Measurements from ENCODE around the gene OSBPL10. TPM values are rescaled to one million over a fixed set of nuclear protein-coding genes. Genes with fewer than 3 reads are reported as not detected.

Gene OSBPL10
- total and polyA plus RNA-seq, 4 donors: 3.9 to 33.0 (median 13.1) TPM

- ATAC-seq (ENCODE audit: insufficient read depth, low FRiP score): no peak
- peak in 2 of 3 donors; percentile 18 to 31 for DNase-seq
- Histone ChIP-seq H3K9me3 (ENCODE audit: control insufficient read depth in 4 of 4, insufficient read depth in 3 of 4, low read length in 3 of 4) (no peaks in the 10 kb centered on the region), H3K4me3 (no peak overlapping the region), H3K4me1 (ENCODE audit: control insufficient read depth in 5 of 5, insufficient read depth in 5 of 5, low read length in 5 of 5) (peaks cover 0 to 2% (median 0%) of the 10 kb centered on the region in 5 donors), H3K9ac (ENCODE audit: insufficient read depth in 1 of 2, low read length in 2 of 2) (no peak overlapping the region), H3K27me3 (ENCODE audit: control insufficient read depth in 3 of 3, insufficient read depth in 3 of 3, low read length in 2 of 3) (no peaks in the 10 kb centered on the region), H3K36me3 (ENCODE audit: control insufficient read depth in 4 of 4, insufficient read depth in 4 of 4, low read length in 4 of 4) (no peaks in the 10 kb centered on the region), H3K27ac (ENCODE audit: low read depth in 1 of 2, low read length in 1 of 2) (no peak overlapping the region)
- TF ChIP-seq CTCF (IDR thresholded peaks at IDR 0.05; ENCODE audit: control extremely low read depth, extremely low read depth): no peak
- WGBS, 2 donors: 18 to 60% methylated on average over 5 of the region's 5 CpGs
Measured at GRCh38 chr3:31713816-31714215, 267.2 kb downstream of the OSBPL10 start.

DNA sequence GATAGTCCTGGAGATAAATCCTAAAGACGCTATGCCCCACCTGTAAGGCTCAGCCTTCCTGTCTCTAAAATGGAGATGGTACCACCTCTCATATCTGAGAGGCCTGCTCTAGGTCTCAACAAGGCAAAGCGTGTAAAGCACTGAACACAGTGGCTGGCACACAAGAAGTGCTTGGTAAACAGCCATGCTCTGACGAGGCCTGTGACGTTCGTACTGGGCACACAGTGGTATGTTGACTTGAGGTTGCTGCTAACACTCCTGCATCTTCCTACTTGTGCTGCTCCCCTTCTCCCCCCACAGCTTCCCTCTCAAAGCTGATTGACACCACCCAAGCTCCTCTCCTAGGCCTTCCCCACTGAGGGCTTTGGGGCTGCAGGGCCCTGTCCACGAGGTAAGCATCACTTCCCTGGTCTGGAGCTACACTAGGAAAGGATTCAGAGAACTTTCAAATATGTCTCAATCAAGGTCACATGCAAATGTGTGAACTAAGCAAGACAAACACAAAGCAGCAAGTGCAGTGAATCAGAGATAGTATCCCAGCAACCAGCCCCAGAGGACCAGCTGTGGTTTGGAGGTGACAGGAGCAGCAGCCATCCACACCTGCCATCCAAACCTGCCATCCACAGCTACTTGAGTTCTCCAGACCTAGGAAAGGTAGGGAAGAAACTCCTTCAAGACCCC lies 270.8 kb downstream of the OSBPL10 start:
- no peak for TF ChIP-seq CTCF (IDR thresholded peaks at IDR 0.05; ENCODE audit: control extremely low read depth, extremely low read depth)
- 79 to 84% methylated on average over 6 of the region's 6 CpGs for WGBS, 2 donors
- Histone ChIP-seq H3K4me1 (ENCODE audit: control insufficient read depth in 5 of 5, insufficient read depth in 5 of 5, low read length in 5 of 5) (peaks cover 0 to 3% (median 0%) of the 10 kb centered on the region in 5 donors), H3K4me3 (no peak overlapping the region), H3K9ac (ENCODE audit: insufficient read depth in 1 of 2, low read length in 2 of 2) (no peak overlapping the region), H3K27me3 (ENCODE audit: control insufficient read depth in 3 of 3, insufficient read depth in 3 of 3, low read length in 2 of 3) (no peaks in the 10 kb centered on the region), H3K27ac (ENCODE audit: low read depth in 1 of 2, low read length in 1 of 2) (no peak overlapping the region), H3K9me3 (ENCODE audit: control insufficient read depth in 4 of 4, insufficient read depth in 3 of 4, low read length in 3 of 4) (no peaks in the 10 kb centered on the region), H3K36me3 (ENCODE audit: control insufficient read depth in 4 of 4, insufficient read depth in 4 of 4, low read length in 4 of 4) (no peaks in the 10 kb centered on the region)
- DNase-seq: no peak
- no peak for ATAC-seq (ENCODE audit: insufficient read depth, low FRiP score)

DNA sequence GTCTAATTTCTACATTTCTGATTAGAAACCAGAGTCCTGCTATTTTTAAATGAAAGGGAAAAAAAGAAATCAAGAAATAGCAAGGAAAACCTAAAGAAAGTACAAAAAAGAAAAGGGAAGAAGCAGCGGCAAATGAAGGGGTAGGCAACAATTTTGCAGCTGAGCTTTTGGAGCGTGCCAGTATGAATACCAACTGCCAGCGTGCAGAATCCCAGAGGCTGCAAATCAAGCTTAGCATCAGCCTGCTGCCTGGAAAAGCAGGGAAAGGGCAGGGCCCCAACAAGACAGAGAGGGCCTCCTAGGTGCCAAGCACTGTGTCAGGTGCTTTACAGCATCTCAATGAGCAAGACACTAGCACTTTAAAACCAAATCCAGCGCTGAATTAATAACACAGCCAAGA lies 271.5 kb downstream of the OSBPL10 start:
- Histone ChIP-seq H3K36me3 (ENCODE audit: control insufficient read depth in 4 of 4, insufficient read depth in 4 of 4, low read length in 4 of 4) (no peaks in the 10 kb centered on the region), H3K9me3 (ENCODE audit: control insufficient read depth in 4 of 4, insufficient read depth in 3 of 4, low read length in 3 of 4) (no peaks in the 10 kb centered on the region), H3K4me1 (ENCODE audit: control insufficient read depth in 5 of 5, insufficient read depth in 5 of 5, low read length in 5 of 5) (peaks cover 0 to 8% (median 0%) of the 10 kb centered on the region in 5 donors), H3K27me3 (ENCODE audit: control insufficient read depth in 3 of 3, insufficient read depth in 3 of 3, low read length in 2 of 3) (no peaks in the 10 kb centered on the region), H3K27ac (ENCODE audit: low read depth in 1 of 2, low read length in 1 of 2) (no peak overlapping the region), H3K4me3 (no peak overlapping the region), H3K9ac (ENCODE audit: insufficient read depth in 1 of 2, low read length in 2 of 2) (no peak overlapping the region)
- no peak for TF ChIP-seq CTCF (IDR thresholded peaks at IDR 0.05; ENCODE audit: control extremely low read depth, extremely low read depth)
- ATAC-seq (ENCODE audit: insufficient read depth, low FRiP score) (no peak), DNase-seq (no peak)
- 96 to 98% methylated on average over 4 of the region's 4 CpGs for WGBS, 2 donors

- Histone ChIP-seq H3K36me3 (ENCODE audit: control insufficient read depth in 4 of 4, insufficient read depth in 4 of 4, low read length in 4 of 4) (no peaks in the 10 kb centered on the region), H3K9me3 (ENCODE audit: control insufficient read depth in 4 of 4, insufficient read depth in 3 of 4, low read length in 3 of 4) (no peaks in the 10 kb centered on the region), H3K4me3 (no peak overlapping the region), H3K27ac (ENCODE audit: low read depth in 1 of 2, low read length in 1 of 2) (no peak overlapping the region), H3K27me3 (ENCODE audit: control insufficient read depth in 3 of 3, insufficient read depth in 3 of 3, low read length in 2 of 3) (no peaks in the 10 kb centered on the region), H3K9ac (ENCODE audit: insufficient read depth in 1 of 2, low read length in 2 of 2) (no peak overlapping the region), H3K4me1 (ENCODE audit: control insufficient read depth in 5 of 5, insufficient read depth in 5 of 5, low read length in 5 of 5) (peaks cover 0 to 11% (median 0%) of the 10 kb centered on the region in 5 donors)
- WGBS, 2 donors: 74 to 89% methylated on average over 9 of the region's 9 CpGs
- TF ChIP-seq CTCF (IDR thresholded peaks at IDR 0.05; ENCODE audit: control extremely low read depth, extremely low read depth): no peak
- ATAC-seq (ENCODE audit: insufficient read depth, low FRiP score): no peak
- DNase-seq: no peak
Measured at GRCh38 chr3:31709005-31709404, 272.1 kb downstream of the OSBPL10 start.
